GM23248 (cell line): ENCODE results near the gene CNTRL.

Experiments used
- EZH2 ChIP-seq: fragments of 200-600 bp; sonication (generic); IDR thresholded peaks from 2 replicates; pipeline ENCODE4 v1.6.1; 2018; ENCODE audit warnings: antibody characterized with exemption, mild to moderate bottlenecking; ENCODE audit not compliant: insufficient read depth, poor library complexity, severe bottlenecking
- EZH2phosphoT487 ChIP-seq: fragments of 200-600 bp; sonication (generic); IDR thresholded peaks from 2 replicates; pipeline ENCODE4 v1.6.1; 2018; ENCODE audit warnings: antibody characterized with exemption, moderate library complexity, mild to moderate bottlenecking, low read depth; ENCODE audit not compliant: insufficient read depth

- no peak for TF ChIP-seq EZH2
- TF ChIP-seq EZH2phosphoT487: no peak
Measured at GRCh38 chr9:121071756-121072421, 2.9 kb upstream of the CNTRL start.
